Measurements from ENCODE around the gene RSAD2. TPM values are rescaled to one million over a fixed set of nuclear protein-coding genes. Genes with fewer than 3 reads are reported as not detected.

RSAD2 gene
- polyA plus RNA-seq, 1 donor from 2014 or later, result 1.2 TPM

- Histone ChIP-seq H4K20me1 (ENCODE audit: insufficient read depth) (no peaks in the 10 kb centered on the region), H3K27me3 (ENCODE audit: insufficient read depth, low read depth, low read length) (no peaks in the 10 kb centered on the region), H3K27ac (ENCODE audit: low read length) (no peak overlapping the region), H3K4me3 (ENCODE audit: low read length) (no peak overlapping the region), H3K4me2 (ENCODE audit: low read length) (no peak overlapping the region), H3K36me3 (ENCODE audit: insufficient read depth, low read length) (no peaks in the 10 kb centered on the region), H3F3A (ENCODE audit: insufficient read depth, low read length, poor library complexity, severe bottlenecking) (no peaks in the 10 kb centered on the region), H3K79me2 (replicated peaks; ENCODE audit: insufficient read depth, low read length) (peaks cover 57% of the 10 kb centered on the region), H3K9me2 (ENCODE audit: insufficient read depth, low read length) (no peaks in the 10 kb centered on the region), H3K9me3 (ENCODE audit: low read length) (no peaks in the 10 kb centered on the region), H2AFZ (ENCODE audit: low read depth, low read length) (no peak overlapping the region), H3K9ac (ENCODE audit: low read length) (no peak overlapping the region)
- TF ChIP-seq SMC3 (conservative IDR thresholded peaks at IDR 0.05; ENCODE audit: poor library complexity), result no peak
- TF ChIP-seq POLR2AphosphoS5 (IDR thresholded peaks at IDR 0.05), result no peak
- TF ChIP-seq EP300 (conservative IDR thresholded peaks at IDR 0.05; ENCODE audit: poor library complexity, severe bottlenecking), result no peak
- no peak for TF ChIP-seq EZH2 (IDR thresholded peaks at IDR 0.05; ENCODE audit: borderline replicate concordance, insufficient read depth, low read length, poor library complexity, severe bottlenecking)
- no peak for TF ChIP-seq TAF1 (IDR thresholded peaks at IDR 0.05; ENCODE audit: low read depth)
- TF ChIP-seq CTCF (IDR thresholded peaks at IDR 0.05; ENCODE audit: poor library complexity, severe bottlenecking), result no peak
Observed at GRCh38 chr2:6924924-6925409, 47.4 kb downstream of the RSAD2 start.

GRCh38 chr2:6926071-6926732 is 48.6 kb downstream of the RSAD2 start:
- Histone ChIP-seq H3K27ac (ENCODE audit: low read length) (no peak overlapping the region), H3K79me2 (replicated peaks; ENCODE audit: insufficient read depth, low read length) (peaks cover 55% of the 10 kb centered on the region), H3K4me2 (ENCODE audit: low read length) (no peak overlapping the region)

More at GRCh38 chr2:6926071-6926732, 48.6 kb downstream of the RSAD2 start:
- no peak overlapping the region for H3K9ac ChIP-seq (ENCODE audit: low read length)
- H3K9me3 ChIP-seq (ENCODE audit: low read length), result no peaks in the 10 kb centered on the region
- H3K4me3 ChIP-seq (ENCODE audit: low read length), result no peak overlapping the region
- no peaks in the 10 kb centered on the region for H3K9me2 ChIP-seq (ENCODE audit: insufficient read depth, low read length)
- no peaks in the 10 kb centered on the region for H3K27me3 ChIP-seq (ENCODE audit: insufficient read depth, low read depth, low read length)
- H3F3A ChIP-seq (ENCODE audit: insufficient read depth, low read length, poor library complexity, severe bottlenecking), result no peaks in the 10 kb centered on the region
- TF ChIP-seq SMC3 (conservative IDR thresholded peaks at IDR 0.05; ENCODE audit: poor library complexity), result no peak
- no peak for TF ChIP-seq POLR2AphosphoS5 (IDR thresholded peaks at IDR 0.05)
- TF ChIP-seq MXI1 (conservative IDR thresholded peaks at IDR 0.05; ENCODE audit: poor library complexity, severe bottlenecking), result no peak
- TF ChIP-seq TAF1 (IDR thresholded peaks at IDR 0.05; ENCODE audit: low read depth), result no peak
- TF ChIP-seq CTCF (IDR thresholded peaks at IDR 0.05; ENCODE audit: poor library complexity, severe bottlenecking), result no peak
- no peak for TF ChIP-seq EP300 (conservative IDR thresholded peaks at IDR 0.05; ENCODE audit: poor library complexity, severe bottlenecking)
- no peak for TF ChIP-seq EZH2 (IDR thresholded peaks at IDR 0.05; ENCODE audit: borderline replicate concordance, insufficient read depth, low read length, poor library complexity, severe bottlenecking)
- no peak for TF ChIP-seq REST (IDR thresholded peaks at IDR 0.05; ENCODE audit: borderline replicate concordance)
- H2AFZ ChIP-seq (ENCODE audit: low read depth, low read length), result no peak overlapping the region
- no peaks in the 10 kb centered on the region for H3K36me3 ChIP-seq (ENCODE audit: insufficient read depth, low read length)
- no peaks in the 10 kb centered on the region for H4K20me1 ChIP-seq (ENCODE audit: insufficient read depth)

All from neural cell (in vitro differentiated cells).